ENCODE data around the gene NRIP1. TPM values are rescaled to one million over a fixed set of nuclear protein-coding genes. Genes with fewer than 3 reads are reported as not detected.

The NRIP1 gene
- total and polyA plus RNA-seq, 2 of the 8 experiments (the other 6 are each of a cell fraction or from before 2014, with no cell fraction given): 1.5 to 9.3 TPM

- 90% methylated on average over 3 of the region's 3 CpGs; no CpG with 5 or more reads in 1 of the 2 experiments for WGBS, 2 experiments (ENCODE audit: extremely low coverage in 1 of 2, insufficient coverage in 1 of 2, insufficient read length in 1 of 2, insufficient replicate concordance in 2 of 2, low coverage in 1 of 2, low lambda C conversion rate in 2 of 2, missing lambda C conversion rate in 1 of 2)
- Histone ChIP-seq H4K20me1 (replicated peaks in 1 of 2; ENCODE audit: control insufficient read depth in 1 of 2, insufficient read depth in 2 of 2, low read length in 2 of 2) (no peaks in the 10 kb centered on the region), H3K9me3 (ENCODE audit: insufficient read depth in 2 of 2, low read depth in 1 of 2, low read length in 1 of 2) (peaks cover 3 to 10% of the 10 kb centered on the region in 2 experiments; a peak in 3 of 4 replicates), H3K79me2 (ENCODE audit: control insufficient read depth in 1 of 2, insufficient read depth in 2 of 2, low read length in 2 of 2) (no peaks in the 10 kb centered on the region), H2BK5ac (ENCODE audit: low read depth, low read length) (no peak overlapping the region), H3K36me3 (ENCODE audit: control insufficient read depth in 2 of 4, insufficient read depth in 4 of 4, low read length in 3 of 4) (no peaks in the 10 kb centered on the region), H2AFZ (ENCODE audit: low read length) (no peak overlapping the region), H4K91ac (replicated peaks; ENCODE audit: insufficient read length, low read length) (no peak overlapping the region), H2BK12ac (ENCODE audit: low read depth, low read length) (no peak overlapping the region), H3K23me2 (ENCODE audit: low read depth, low read length) (no peaks in the 10 kb centered on the region), H3K4ac (replicated peaks; ENCODE audit: insufficient read length, low read depth, low read length) (no peak overlapping the region), H3K4me3 (ENCODE audit: extremely low read depth in 1 of 4, insufficient read depth in 2 of 4, low read depth in 3 of 4, low read length in 4 of 4) (no peak overlapping the region), H3K14ac (ENCODE audit: insufficient read length) (no peak overlapping the region), H3K56ac (replicated peaks; ENCODE audit: insufficient read length, low read depth, low read length) (no peak overlapping the region), H3K27me3 (replicated peaks in 1 of 4; ENCODE audit: control insufficient read depth in 3 of 4, extremely low read depth in 1 of 4, insufficient read depth in 3 of 4, low read length in 3 of 4) (no peaks in the 10 kb centered on the region), H2BK120ac (replicated peaks; ENCODE audit: low read depth, low read length) (no peak overlapping the region), H2BK15ac (ENCODE audit: low read length) (no peak overlapping the region), H4K8ac (ENCODE audit: extremely low read depth, insufficient read depth, low read length) (no peak overlapping the region), H3K23ac (ENCODE audit: insufficient read length) (no peak overlapping the region), H3K9ac (replicated peaks in 1 of 4; ENCODE audit: extremely low read depth in 1 of 4, low read depth in 3 of 4, low read length in 3 of 4) (no peak overlapping the region), H4K5ac (ENCODE audit: insufficient read length, low read depth, low read length) (no peak overlapping the region), H3K79me1 (ENCODE audit: low read depth, low read length) (no peaks in the 10 kb centered on the region), H3K27ac (ENCODE audit: low read depth, low read length) (no peak overlapping the region), H2AK5ac (ENCODE audit: low read depth, low read length) (no peak overlapping the region), H2BK20ac (ENCODE audit: low read length) (no peak overlapping the region), H3K18ac (ENCODE audit: extremely low read depth, low read length) (no peak overlapping the region), H3K4me1 (replicated peaks in 1 of 4; ENCODE audit: control insufficient read depth in 3 of 4, insufficient read depth in 4 of 4, low read length in 3 of 4) (peaks cover 0 to 4% (median 0%) of the 10 kb centered on the region in 4 experiments; a peak in 1 of 7 replicates), H3K4me2 (ENCODE audit: insufficient read depth in 1 of 2, low read depth in 2 of 2, low read length in 2 of 2) (no peak overlapping the region)
- ChIA-PET POLR2A (ENCODE audit: partially characterized antibody) (no interaction called here), CTCF (ENCODE audit: partially characterized antibody) (no interaction called here)
- no peak for FAIRE-seq
- DNase-seq (ENCODE audit: low read depth in 1 of 2, low spot score in 2 of 2): no peak
- no peak for TF ChIP-seq POLR2A (IDR thresholded peaks at IDR 0.05; ENCODE audit: control extremely low read depth in 1 of 2, low read depth in 2 of 2, low read length in 2 of 2)
- TF ChIP-seq CREB1 (IDR thresholded peaks at IDR 0.05): no peak
- no peak for TF ChIP-seq RNF2 (IDR thresholded peaks at IDR 0.05; ENCODE audit: borderline replicate concordance, low read depth, low read length, missing control alignments, poor library complexity, severe bottlenecking)
- TF ChIP-seq SRF (IDR thresholded peaks at IDR 0.05; ENCODE audit: low read depth, low read length): no peak
- TF ChIP-seq ASH2L (IDR thresholded peaks at IDR 0.05; ENCODE audit: low read length): no peak
- no peak for TF ChIP-seq BRCA1 (IDR thresholded peaks at IDR 0.05; ENCODE audit: low read depth, low read length)
- no peak for TF ChIP-seq JUND (IDR thresholded peaks at IDR 0.05; ENCODE audit: low read length)
- TF ChIP-seq YY1 (IDR thresholded peaks at IDR 0.05; ENCODE audit: low read depth, low read length): no peak
- TF ChIP-seq RFX5 (IDR thresholded peaks at IDR 0.05; ENCODE audit: borderline replicate concordance, low read depth, low read length): no peak
- TF ChIP-seq RBBP5 (IDR thresholded peaks at IDR 0.05; ENCODE audit: borderline replicate concordance, low read depth, low read length): no peak
- TF ChIP-seq RAD21 (IDR thresholded peaks at IDR 0.05 in 1 of 2, conservative IDR thresholded peaks at IDR 0.05 in 1 of 2; ENCODE audit: low read depth in 2 of 2, low read length in 2 of 2): no peak
Measured at GRCh38 chr21:14945176-14945575, 119.6 kb downstream of the NRIP1 start.
